ENCODE data around the gene CHIA. TPM values are rescaled to one million over a fixed set of nuclear protein-coding genes. Genes with fewer than 3 reads are reported as not detected.

CHIA gene
- total RNA-seq, 2 donors from 2014 or later: not detected

- H3K9me3 ChIP-seq (ENCODE audit: control insufficient read depth, low read length): peaks cover 21% of the 10 kb centered on the region
- H3K9ac ChIP-seq (ENCODE audit: extremely low read depth, low read length, poor library complexity, severe bottlenecking): no peak overlapping the region
- no peak overlapping the region for H3K27ac ChIP-seq (ENCODE audit: low read depth, low read length)
- no peaks in the 10 kb centered on the region for H3K36me3 Mint-ChIP-seq (ENCODE audit: low read depth)
- no peak for TF ChIP-seq CTCF (conservative IDR thresholded peaks at IDR 0.05)
- no peak overlapping the region for H3K27ac Mint-ChIP-seq
- no peaks in the 10 kb centered on the region for H3K27me3 ChIP-seq (ENCODE audit: control insufficient read depth, insufficient read depth, low read length, poor library complexity, severe bottlenecking)
- peaks cover 6% of the 10 kb centered on the region for H3K4me1 ChIP-seq (ENCODE audit: control insufficient read depth, insufficient read depth, low read length)
- H3K4me1 Mint-ChIP-seq: peaks cover 21% of the 10 kb centered on the region
- H3K4me3 ChIP-seq (ENCODE audit: low read length): no peak overlapping the region
- H3K9me3 Mint-ChIP-seq: peaks cover 10% of the 10 kb centered on the region
- peaks cover 13% of the 10 kb centered on the region for H3K27me3 Mint-ChIP-seq (ENCODE audit: insufficient read depth)
- H3K36me3 ChIP-seq (ENCODE audit: control insufficient read depth, insufficient read depth, low read length): no peaks in the 10 kb centered on the region
- DNase-seq: no peak
- 78% methylated on average over 1 of the region's 1 CpG; no CpG with 5 or more reads in 1 of the 2 experiments for WGBS, 2 experiments (ENCODE audit: insufficient coverage in 1 of 2, insufficient read length in 1 of 2)
- H3K4me3 Mint-ChIP-seq: no peak overlapping the region
Measured at GRCh38 chr1:111275079-111275478, 15.6 kb upstream of the CHIA start.

- no peak overlapping the region for H3K27ac ChIP-seq (ENCODE audit: low read depth, low read length)
- peaks cover 22% of the 10 kb centered on the region for H3K4me1 Mint-ChIP-seq
- H3K9ac ChIP-seq (ENCODE audit: extremely low read depth, low read length, poor library complexity, severe bottlenecking): no peak overlapping the region
- no peak overlapping the region for H3K4me3 Mint-ChIP-seq
- H3K27ac Mint-ChIP-seq: no peak overlapping the region
- no peaks in the 10 kb centered on the region for H3K36me3 ChIP-seq (ENCODE audit: control insufficient read depth, insufficient read depth, low read length)
- H3K27me3 Mint-ChIP-seq (ENCODE audit: insufficient read depth): peaks cover 13% of the 10 kb centered on the region
- H3K36me3 Mint-ChIP-seq (ENCODE audit: low read depth): no peaks in the 10 kb centered on the region
- no peak overlapping the region for H3K4me3 ChIP-seq (ENCODE audit: low read length)
- peaks cover 8% of the 10 kb centered on the region for H3K4me1 ChIP-seq (ENCODE audit: control insufficient read depth, insufficient read depth, low read length)
- H3K9me3 Mint-ChIP-seq: peaks cover 10% of the 10 kb centered on the region
- no peak for DNase-seq
- no peaks in the 10 kb centered on the region for H3K27me3 ChIP-seq (ENCODE audit: control insufficient read depth, insufficient read depth, low read length, poor library complexity, severe bottlenecking)
- no peak for TF ChIP-seq CTCF (conservative IDR thresholded peaks at IDR 0.05)
- H3K9me3 ChIP-seq (ENCODE audit: control insufficient read depth, low read length): peaks cover 21% of the 10 kb centered on the region
Measured at GRCh38 chr1:111275780-111276433, 14.7 kb upstream of the CHIA start.

- H3K9ac ChIP-seq (ENCODE audit: extremely low read depth, low read length, poor library complexity, severe bottlenecking): no peak overlapping the region
- no peaks in the 10 kb centered on the region for H3K36me3 ChIP-seq (ENCODE audit: control insufficient read depth, insufficient read depth, low read length)
- no peak for DNase-seq
- no peak overlapping the region for H3K27ac ChIP-seq (ENCODE audit: low read depth, low read length)
- H3K4me1 ChIP-seq (ENCODE audit: control insufficient read depth, insufficient read depth, low read length): peaks cover 13% of the 10 kb centered on the region
- no peaks in the 10 kb centered on the region for H3K27me3 ChIP-seq (ENCODE audit: control insufficient read depth, insufficient read depth, low read length, poor library complexity, severe bottlenecking)
- Mint-ChIP-seq H3K9me3 (peaks cover 10% of the 10 kb centered on the region), H3K36me3 (ENCODE audit: low read depth) (no peaks in the 10 kb centered on the region), H3K27ac (no peak overlapping the region), H3K4me1 (peaks cover 12% of the 10 kb centered on the region), H3K27me3 (ENCODE audit: insufficient read depth) (peaks cover 6% of the 10 kb centered on the region), H3K4me3 (no peak overlapping the region)
- no peak for TF ChIP-seq CTCF (conservative IDR thresholded peaks at IDR 0.05)
- no peak overlapping the region for H3K4me3 ChIP-seq (ENCODE audit: low read length)
- 90 to 94% methylated on average over 4 of the region's 4 CpGs for WGBS, 2 experiments (ENCODE audit: insufficient coverage in 1 of 2, insufficient read length in 1 of 2)
- H3K9me3 ChIP-seq (ENCODE audit: control insufficient read depth, low read length): peaks cover 21% of the 10 kb centered on the region
Measured at GRCh38 chr1:111279144-111279543, 11.5 kb upstream of the CHIA start.
